GM21825 (cell line): ENCODE measurements around the gene GAB2.

Experiments
- ATAC-seq: cut with Tn5 transposase; IDR thresholded peaks from one replicate; pipeline ENCODE4 v1.9.1; 2021; ENCODE audit warnings: mild to moderate bottlenecking, moderate library complexity; ENCODE audit not compliant: unreplicated experiment

GAB2 gene

GRCh38 chr11:78346799-78347198, 70.8 kb downstream of the GAB2 start:
- no peak for ATAC-seq

- ATAC-seq, result no peak
These were observed 72.2 kb downstream of the GAB2 start for GRCh38 chr11:78345450-78345849.

- ATAC-seq, result no peak
These were observed 72.9 kb downstream of the GAB2 start for GRCh38 chr11:78344676-78345075.

GRCh38 chr11:78344094-78344493, 73.5 kb downstream of the GAB2 start:
- no peak for ATAC-seq

GRCh38 chr11:78343303-78343702, 74.3 kb downstream of the GAB2 start:
- ATAC-seq, result no peak

GRCh38 chr11:78341841-78342240, 75.8 kb downstream of the GAB2 start:
- no peak for ATAC-seq

GRCh38 chr11:78340530-78340929, 77.1 kb downstream of the GAB2 start:
- ATAC-seq, result no peak

- ATAC-seq, result no peak
These were observed 77.7 kb downstream of the GAB2 start for GRCh38 chr11:78339945-78340344.

GRCh38 chr11:78339483-78339882, 78.1 kb downstream of the GAB2 start:
- no peak for ATAC-seq

- ATAC-seq, result no peak
These were observed 78.9 kb downstream of the GAB2 start for GRCh38 chr11:78338702-78339101.

GRCh38 chr11:78338138-78338537, 79.5 kb downstream of the GAB2 start:
- ATAC-seq, result no peak

- ATAC-seq, result no peak
These were observed 80.1 kb downstream of the GAB2 start for GRCh38 chr11:78337554-78337924.

- no peak for ATAC-seq
These were observed 80.6 kb downstream of the GAB2 start for GRCh38 chr11:78336877-78337553.

- no peak for ATAC-seq
These were observed 83.5 kb downstream of the GAB2 start for GRCh38 chr11:78334109-78334508.

- ATAC-seq, result no peak
These were observed 84.7 kb downstream of the GAB2 start for GRCh38 chr11:78332872-78333271.

- ATAC-seq, result peak; percentile 60
These were observed 85.3 kb downstream of the GAB2 start for GRCh38 chr11:78332174-78332866.

- no peak for ATAC-seq
These were observed 85.9 kb downstream of the GAB2 start for GRCh38 chr11:78331711-78332110.

- ATAC-seq, result no peak
These were observed 87.3 kb downstream of the GAB2 start for GRCh38 chr11:78330361-78330760.

GRCh38 chr11:78327945-78328344, 89.7 kb downstream of the GAB2 start:
- ATAC-seq, result no peak

GRCh38 chr11:78325274-78325781, 92.3 kb downstream of the GAB2 start:
- ATAC-seq, result no peak

- ATAC-seq, result peak; percentile 52
These were observed 94.3 kb downstream of the GAB2 start for GRCh38 chr11:78323363-78323762.

- ATAC-seq, result no peak
These were observed 98.1 kb downstream of the GAB2 start for GRCh38 chr11:78319453-78319955.
